Endothelial cell of umbilical vein (primary cell): ENCODE data around the gene THSD4. TPM values are rescaled to one million over a fixed set of nuclear protein-coding genes. Genes with fewer than 3 reads are reported as not detected.

Experiments used
- BruUV-seq: library from RNA; stranded (reverse); fragments of 400-500 nt; replicated peaks from 2 replicates; lab custom pipeline; 2021; lab: Mats Ljungman, UMichigan
- CTCF ChIA-PET: fragments of 300-600, 350-600 bp; sonication (Branson Sonifier 250); formaldehyde crosslinking; loops from one replicate; lab custom pipeline; 2021; ENCODE audit warnings: antibody characterized with exemption, inconsistent platforms; lab: Charles Lee
- POLR2A ChIA-PET: fragments of 300-600, 350-600 bp; sonication (Branson Sonifier 250); formaldehyde crosslinking; loops from one replicate; lab custom pipeline; 2021; ENCODE audit warnings: antibody characterized with exemption, inconsistent platforms; lab: Charles Lee
- DNase-seq: peaks from one replicate; pipeline ENCODE4 v3.0.0-alpha.2; 2011; ENCODE audit warnings: low read depth, low spot score
- FAIRE-seq: peaks from 2 replicates; lab custom pipeline; 2011; peaks lifted over from hg19 to GRCh38; lab: Jason Lieb, UNC
- H2AFZ ChIP-seq: 2 replicates; pipeline ENCODE4 v1.6.0; 2012; ENCODE audit warnings: low read depth, low read length, control low read depth, inconsistent platforms
- H3K27ac ChIP-seq: 2 replicates; pipeline ENCODE4 v1.5.1; 2011; ENCODE audit warnings: low read depth, mild to moderate bottlenecking, control low read depth, low read length, moderate library complexity; ENCODE audit not compliant: insufficient read depth
- H3K27me3 ChIP-seq, 2 experiments: 2 replicates each; pipeline versions ENCODE4 v1.6.0 to v1.6.1; 2011; ENCODE audit warnings: low read length in 2 of 2, mixed read lengths in 1 of 2; ENCODE audit not compliant: control insufficient read depth in 2 of 2, insufficient read depth in 2 of 2
- H3K36me3 ChIP-seq, 2 experiments: 2 replicates in 1 of 2; 3 replicates in 1 of 2; pipeline ENCODE4 v1.5.1; 2011; ENCODE audit warnings: low read length in 2 of 2, mild to moderate bottlenecking in 1 of 2, moderate library complexity in 1 of 2; ENCODE audit not compliant: control insufficient read depth in 2 of 2, insufficient read depth in 2 of 2; ENCODE audit errors: extremely low read depth in 1 of 2
- H3K4me1 ChIP-seq: 3 replicates; pipeline ENCODE4 v1.5.1; 2011; ENCODE audit warnings: mild to moderate bottlenecking, low read length; ENCODE audit not compliant: control insufficient read depth, insufficient read depth; ENCODE audit errors: extremely low read depth
- H3K4me2 ChIP-seq: 2 replicates; pipeline ENCODE4 v1.6.1; 2011; ENCODE audit warnings: low read length, control low read depth, mixed read lengths; ENCODE audit not compliant: insufficient read depth
- H3K4me3 ChIP-seq, 3 experiments: fragments of 200-600 bp in 1 of 3; sonication (generic), shearing (Covaris generic) in 1 of 3; replicated peaks in 1 of 3; 2 replicates each; pipeline ENCODE4 v1.5.1; 2011 to 2016; ENCODE audit warnings: control low read depth in 3 of 3, low read length in 3 of 3, mild to moderate bottlenecking in 2 of 3, inconsistent platforms in 1 of 3, low read depth in 1 of 3, moderate library complexity in 1 of 3; ENCODE audit not compliant: insufficient read depth in 1 of 3
- H3K79me2 ChIP-seq: 2 replicates; pipeline ENCODE4 v1.6.0; 2012; ENCODE audit warnings: low read length, inconsistent platforms; ENCODE audit not compliant: control insufficient read depth, insufficient read depth
- H3K9ac ChIP-seq: replicated peaks from 2 replicates; pipeline ENCODE3; 2011; ENCODE audit warnings: low read length, control low read depth; ENCODE audit not compliant: insufficient read depth; ENCODE audit errors: extremely low read depth
- H3K9me1 ChIP-seq: replicated peaks from 3 replicates; pipeline ENCODE4 v1.6.0; 2011; ENCODE audit warnings: mild to moderate bottlenecking, low read length; ENCODE audit not compliant: control insufficient read depth, insufficient read depth; ENCODE audit errors: extremely low read depth
- H3K9me3 ChIP-seq: replicated peaks from 2 replicates; pipeline ENCODE4 v1.5.1; 2012; ENCODE audit warnings: low read length, inconsistent platforms; ENCODE audit not compliant: control insufficient read depth, insufficient read depth
- H4K20me1 ChIP-seq: replicated peaks from 2 replicates; pipeline ENCODE3; 2011; ENCODE audit warnings: mild to moderate bottlenecking, low read length; ENCODE audit not compliant: control insufficient read depth, insufficient read depth; ENCODE audit errors: extremely low read depth
- EZH2 ChIP-seq: IDR thresholded peaks from 2 replicates; pipeline ENCODE4 v1.6.1; 2012; ENCODE audit warnings: borderline replicate concordance, low read depth, mild to moderate bottlenecking, moderate library complexity, low read length, inconsistent platforms; ENCODE audit not compliant: severe bottlenecking
- FOS ChIP-seq: IDR thresholded peaks from 2 replicates; pipeline ENCODE4 v1.6.1; 2011; ENCODE audit warnings: mild to moderate bottlenecking, low read length, moderate library complexity, borderline replicate concordance; ENCODE audit not compliant: insufficient read depth
- GATA2 ChIP-seq: IDR thresholded peaks from 2 replicates; pipeline ENCODE4 v1.7.0; 2011; ENCODE audit warnings: low read depth, mild to moderate bottlenecking, moderate library complexity, mixed read lengths, low read length; ENCODE audit not compliant: insufficient read length, insufficient read depth
- JUN ChIP-seq: IDR thresholded peaks from 2 replicates; pipeline ENCODE4 v1.6.1; 2011; ENCODE audit warnings: borderline replicate concordance, low read depth; ENCODE audit not compliant: insufficient read length, insufficient read depth
- MYC ChIP-seq: IDR thresholded peaks from one replicate; pipeline ENCODE4 v1.6.1; 2011; ENCODE audit warnings: mild to moderate bottlenecking, low read depth, low read length
- POLR2A ChIP-seq: IDR thresholded peaks from 2 replicates; pipeline ENCODE4 v1.6.1; 2012; ENCODE audit warnings: low read depth, mild to moderate bottlenecking, control low read depth, low read length
- POLR2AphosphoS5 ChIP-seq: IDR thresholded peaks from 2 replicates; pipeline ENCODE4 v1.6.1; 2012; ENCODE audit warnings: low read depth, mild to moderate bottlenecking, control low read depth, low read length, moderate library complexity; ENCODE audit not compliant: insufficient read depth
- dilution Hi-C: fragments of 300-500 bp; cut with MboI; formaldehyde crosslinking; loops from one replicate; pipeline ENCODE4 v1.15.0; 2019; ENCODE audit warnings: low sequenced_read_pairs; ENCODE audit not compliant: extremely low pct_ligation_motif_present
- intact Hi-C: fragments of 100-400 bp; cut with micrococcal nuclease; formaldehyde crosslinking; loops from one replicate; pipeline ENCODE4 v1.10.0; 2022
- polyA plus RNA-seq, 4 experiments: library from polyadenylated mRNA; depleted of rRNA in 3 of 4; stranded (reverse) in 3 of 4; unstranded in 1 of 4; fragments of >200 nt; gene quantifications; 2 replicates each; pipeline versions ENCODE4 v1.2.1 to v1.2.3, GENCODE V29; 2011 to 2012; ENCODE audit warnings: missing spikeins in 1 of 4
- total RNA-seq: library from RNA; stranded (reverse); gene quantifications from 2 replicates; pipeline ENCODE4 v1.2.3, GENCODE V29; 2021
- TF ChIP-seq, protein P1 (sequence below): IDR thresholded peaks from 2 replicates; pipeline ENCODE4 v1.6.1; 2011; ENCODE audit not compliant: insufficient read depth, insufficient read length
- TF ChIP-seq, protein P2 (sequence below), 2 donors: IDR thresholded peaks; 1 replicate in 1 of 2; 2 replicates in 1 of 2; pipeline ENCODE4 v1.5.1; 2011; ENCODE audit warnings: low read length in 2 of 2, mild to moderate bottlenecking in 2 of 2, moderate library complexity in 2 of 2, control low read depth in 1 of 2, inconsistent platforms in 1 of 2, low read depth in 1 of 2; ENCODE audit not compliant: insufficient read depth in 1 of 2; ENCODE audit errors: extremely low read depth in 1 of 2

THSD4 gene
- total and polyA plus RNA-seq, 2 donors (not counting 3 experiments of a cell fraction or from before 2014, with no cell fraction given): 9.9 to 25.4 TPM

DNA sequence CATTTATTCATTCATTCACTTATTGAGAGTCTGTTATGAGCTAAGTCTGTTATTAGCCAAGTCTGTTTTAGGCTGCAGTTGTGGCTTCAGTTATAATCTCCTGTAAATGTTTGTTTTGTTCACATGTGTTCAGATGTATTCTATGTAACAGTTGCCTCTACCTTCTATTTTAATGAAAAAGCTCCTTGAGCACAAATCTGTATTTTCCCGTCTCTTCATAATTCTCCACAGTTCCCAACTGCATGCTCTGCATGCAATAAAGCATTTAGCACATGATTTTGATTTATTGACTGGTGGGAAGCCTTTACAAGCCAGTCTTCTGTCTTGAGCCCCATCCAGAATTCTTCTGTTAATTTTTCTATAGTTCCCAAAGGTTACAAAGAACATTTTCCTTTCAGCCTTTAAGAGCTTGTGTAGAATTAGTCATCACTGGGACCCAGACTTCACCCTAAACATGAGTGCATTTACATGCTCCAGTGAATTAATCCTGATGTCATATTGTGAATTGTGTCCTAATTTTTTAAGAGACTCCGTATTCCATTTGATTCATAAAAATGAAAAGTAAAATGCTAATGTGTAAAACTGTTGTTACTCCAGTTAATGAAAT is 572.7 kb downstream of the THSD4 start:
- DNase-seq (no peak), FAIRE-seq (no peak)
- dilution Hi-C loops (no loop called here), intact Hi-C loops (no loop called here)
- ChIA-PET CTCF (interaction anchor here (1.6 kb wide), 1 partner anchor 13 kb away, joined by 5 read pairs; no protein-coding TSS in a partner anchor), POLR2A (no interaction called here)
- BruUV-seq: no TSS peak
- H3K4me2 ChIP-seq: no peak overlapping the region
- H3K4me3 ChIP-seq: no peak overlapping the region
- H3K36me3 ChIP-seq: no peaks in the 10 kb centered on the region
- no peak overlapping the region for H3K27ac ChIP-seq
- no peaks in the 10 kb centered on the region for H3K4me1 ChIP-seq
- no peaks in the 10 kb centered on the region for H4K20me1 ChIP-seq
- no peaks in the 10 kb centered on the region for H3K9me1 ChIP-seq
- H3K79me2 ChIP-seq: no peaks in the 10 kb centered on the region
- no peak for TF ChIP-seq EZH2
- TF ChIP-seq, protein P1, sequence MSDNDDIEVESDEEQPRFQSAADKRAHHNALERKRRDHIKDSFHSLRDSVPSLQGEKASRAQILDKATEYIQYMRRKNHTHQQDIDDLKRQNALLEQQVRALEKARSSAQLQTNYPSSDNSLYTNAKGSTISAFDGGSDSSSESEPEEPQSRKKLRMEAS: no peak
- TF ChIP-seq POLR2A: no peak
- TF ChIP-seq, protein P2, sequence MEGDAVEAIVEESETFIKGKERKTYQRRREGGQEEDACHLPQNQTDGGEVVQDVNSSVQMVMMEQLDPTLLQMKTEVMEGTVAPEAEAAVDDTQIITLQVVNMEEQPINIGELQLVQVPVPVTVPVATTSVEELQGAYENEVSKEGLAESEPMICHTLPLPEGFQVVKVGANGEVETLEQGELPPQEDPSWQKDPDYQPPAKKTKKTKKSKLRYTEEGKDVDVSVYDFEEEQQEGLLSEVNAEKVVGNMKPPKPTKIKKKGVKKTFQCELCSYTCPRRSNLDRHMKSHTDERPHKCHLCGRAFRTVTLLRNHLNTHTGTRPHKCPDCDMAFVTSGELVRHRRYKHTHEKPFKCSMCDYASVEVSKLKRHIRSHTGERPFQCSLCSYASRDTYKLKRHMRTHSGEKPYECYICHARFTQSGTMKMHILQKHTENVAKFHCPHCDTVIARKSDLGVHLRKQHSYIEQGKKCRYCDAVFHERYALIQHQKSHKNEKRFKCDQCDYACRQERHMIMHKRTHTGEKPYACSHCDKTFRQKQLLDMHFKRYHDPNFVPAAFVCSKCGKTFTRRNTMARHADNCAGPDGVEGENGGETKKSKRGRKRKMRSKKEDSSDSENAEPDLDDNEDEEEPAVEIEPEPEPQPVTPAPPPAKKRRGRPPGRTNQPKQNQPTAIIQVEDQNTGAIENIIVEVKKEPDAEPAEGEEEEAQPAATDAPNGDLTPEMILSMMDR (IDR thresholded peaks at IDR 0.05; ENCODE audit: extremely low read depth in 1 of 2, insufficient read depth in 1 of 2, low read depth in 1 of 2, low read length in 2 of 2): no peak
- no peak for TF ChIP-seq FOS
- no peak for TF ChIP-seq MYC
- no peak for TF ChIP-seq POLR2AphosphoS5
- no peak for TF ChIP-seq GATA2
- TF ChIP-seq JUN: no peak
- H3K9ac ChIP-seq: no peak overlapping the region
- no peak overlapping the region for H2AFZ ChIP-seq
- H3K9me3 ChIP-seq: no peaks in the 10 kb centered on the region
- peaks cover 0 to 12% of the 10 kb centered on the region in 2 experiments for H3K27me3 ChIP-seq
